NCI-H1092 (cell line): ENCODE data around the gene INSM1.
A peak's percentile ranks its signal among the peaks of the same experiment; 100 is the strongest.

Experiments
- DNase-seq: peaks from one replicate; lab custom pipeline; 2025; lab: John Stamatoyannopoulos, UW

INSM1 gene

DNA sequence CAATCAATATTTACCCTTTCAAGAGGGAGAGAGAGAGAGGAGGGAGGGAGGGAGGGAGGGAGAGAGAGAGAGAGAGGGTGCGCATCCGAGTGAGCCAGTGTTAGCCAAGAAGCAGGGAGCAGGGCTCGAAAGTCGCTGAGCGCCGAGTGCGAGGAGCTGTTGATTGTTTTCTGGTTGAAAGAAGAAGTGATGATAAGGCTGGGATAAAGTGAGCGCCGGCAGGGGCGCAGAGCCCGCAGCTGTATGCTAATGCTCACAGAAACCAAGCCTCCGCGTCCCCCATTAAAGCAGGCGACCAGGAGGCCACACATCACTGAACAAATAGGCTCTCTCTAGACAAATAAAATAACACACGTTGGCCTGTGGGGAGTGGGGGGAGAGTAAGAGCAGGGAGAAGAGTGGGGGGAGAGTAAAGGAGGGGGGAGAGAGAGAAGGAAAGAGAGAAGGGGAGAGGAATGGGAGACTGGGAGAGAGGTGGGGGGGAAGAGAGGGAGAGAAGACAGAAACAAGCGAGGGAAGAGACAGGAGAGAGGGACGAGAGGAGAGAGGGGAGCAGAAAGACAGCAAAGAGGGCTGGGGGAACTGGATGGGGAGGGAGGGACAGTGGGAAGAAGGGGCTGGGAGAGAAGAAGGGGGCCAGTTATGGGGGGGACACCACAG is 5.0 kb upstream of the INSM1 start:
- DNase-seq: peak; percentile 91

DNA sequence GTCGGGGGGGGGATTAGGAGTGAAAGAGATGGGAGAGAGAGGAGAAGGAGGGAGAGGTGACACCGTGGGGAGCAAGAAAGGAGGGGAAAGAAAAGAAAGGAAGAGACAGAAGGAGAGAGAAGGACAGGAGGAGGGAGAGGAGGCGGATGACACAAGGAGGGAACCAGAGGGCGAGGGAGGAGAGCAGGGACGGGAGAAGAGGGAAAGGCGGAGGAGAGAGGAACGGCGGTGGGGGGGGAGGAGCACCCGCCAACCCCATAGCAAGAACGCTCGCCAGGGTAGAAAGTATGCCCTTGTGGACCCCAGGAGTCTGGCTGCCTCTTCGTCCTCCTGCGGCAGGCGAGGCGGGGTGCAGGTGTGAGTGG is 4.5 kb upstream of the INSM1 start:
- DNase-seq: peak; percentile 69

DNA sequence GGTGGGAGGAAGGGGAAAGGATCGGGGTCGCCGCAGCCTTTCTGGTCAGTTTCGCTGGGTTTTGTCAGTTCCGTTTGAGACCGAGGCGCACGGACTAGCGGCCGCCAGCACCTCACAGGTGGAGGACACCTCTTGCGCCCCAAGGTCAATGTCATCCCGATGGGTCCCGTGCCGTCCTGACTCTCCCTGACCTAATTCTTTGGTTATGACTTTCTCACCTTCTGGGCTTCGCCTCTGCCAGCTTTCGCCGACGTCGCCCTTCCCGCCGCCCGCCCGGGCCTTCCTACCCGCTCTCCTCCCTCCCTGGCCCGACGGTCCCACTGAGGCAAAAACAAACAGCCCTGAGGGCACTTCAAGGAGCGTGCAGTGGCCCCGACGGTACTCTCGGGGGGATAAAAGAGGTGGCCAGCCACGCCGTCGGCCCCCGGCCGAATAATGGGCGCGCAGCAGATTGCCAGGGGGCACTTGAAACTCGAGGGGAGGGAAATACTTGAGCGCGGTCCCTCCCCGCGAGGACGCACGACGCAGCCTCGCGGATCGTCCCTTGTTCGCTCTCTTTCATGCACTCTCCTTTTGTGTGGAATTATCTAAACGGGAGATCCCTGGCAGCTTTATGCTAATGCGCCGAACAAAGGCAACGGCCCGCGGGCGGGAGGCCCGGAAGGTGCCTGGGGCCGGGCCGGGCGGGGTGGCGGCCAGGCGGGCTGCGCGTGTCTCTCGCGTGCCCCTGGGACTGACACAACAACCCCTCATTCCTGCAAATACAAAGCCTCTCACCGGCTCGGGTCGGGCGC is 3.9 kb upstream of the INSM1 start:
- DNase-seq: peak; percentile 90

DNA sequence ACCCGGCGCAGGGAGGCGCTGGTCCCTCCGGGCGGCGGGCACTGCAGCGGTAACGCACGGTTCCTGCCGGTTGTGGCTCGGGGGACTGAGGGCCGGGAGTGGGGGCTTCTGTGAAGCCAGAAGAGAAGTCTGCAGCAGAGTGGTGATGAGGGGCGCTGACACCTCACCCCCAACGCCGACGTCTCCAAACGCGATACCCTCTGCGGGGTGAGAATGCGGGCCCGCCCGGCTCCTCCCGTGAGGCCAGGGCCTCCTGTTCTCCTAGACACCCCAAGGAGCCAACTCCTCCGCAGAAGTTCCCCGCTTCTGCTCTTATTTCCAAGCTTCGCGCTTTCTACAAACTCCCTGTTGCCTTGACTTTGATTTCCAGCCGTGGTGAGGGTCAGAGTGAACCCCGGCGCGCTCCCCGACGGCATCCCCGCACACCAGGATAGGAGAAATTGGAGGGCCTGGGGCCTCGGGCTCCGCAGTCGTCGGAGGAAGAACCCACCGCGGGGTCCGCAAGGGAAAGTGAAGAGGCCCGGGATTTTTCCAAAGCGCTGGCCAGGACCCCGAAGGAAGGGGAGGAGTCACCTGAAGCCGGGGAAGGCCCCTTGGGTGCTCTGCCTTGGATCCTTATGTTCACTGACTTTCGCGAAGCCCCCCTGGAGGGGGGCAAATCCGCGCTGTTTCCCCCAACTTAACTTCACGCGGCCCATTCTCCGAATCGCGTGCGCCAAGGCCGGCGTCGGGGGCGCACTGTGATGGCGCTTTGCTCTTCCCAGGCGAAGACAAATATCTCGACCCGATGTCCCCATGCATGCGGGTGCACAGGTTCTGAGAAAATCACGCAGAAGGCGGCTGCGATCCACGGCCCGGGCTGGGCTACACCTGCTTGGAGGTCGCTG is 3.1 kb upstream of the INSM1 start:
- peak; percentile 49 for DNase-seq

DNA sequence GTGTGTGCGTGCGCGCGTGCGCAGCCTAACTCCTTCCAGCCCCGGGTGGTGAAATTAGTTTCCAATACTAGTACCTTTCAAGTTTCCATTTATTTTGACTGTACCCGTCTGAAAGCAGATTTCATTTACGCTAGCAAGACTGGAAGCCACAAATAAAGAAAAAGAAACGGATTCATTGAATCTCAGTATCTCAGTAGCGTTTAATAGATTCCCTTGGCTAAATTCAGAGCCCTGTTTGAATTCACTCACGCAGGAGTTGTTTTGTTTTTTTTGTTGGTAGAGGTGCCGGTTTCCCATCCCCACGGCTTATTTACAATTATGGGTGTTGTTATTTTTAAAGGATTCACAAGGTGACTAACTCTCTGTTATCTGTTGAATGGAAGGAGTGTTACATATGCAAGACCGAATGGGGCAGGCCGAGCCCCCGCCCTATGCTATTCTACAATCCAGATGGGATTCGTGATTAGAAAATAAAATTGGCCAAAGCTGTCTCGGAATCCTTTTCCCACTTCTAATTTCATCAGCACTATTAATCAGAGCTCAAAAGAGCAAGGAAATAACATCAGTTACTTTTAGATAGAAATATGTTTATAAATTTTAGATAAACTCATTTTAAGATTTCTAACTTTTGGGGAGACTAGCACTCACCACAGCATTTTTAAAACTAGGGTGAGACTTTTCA is 2.3 kb upstream of the INSM1 start:
- no peak for DNase-seq

DNA sequence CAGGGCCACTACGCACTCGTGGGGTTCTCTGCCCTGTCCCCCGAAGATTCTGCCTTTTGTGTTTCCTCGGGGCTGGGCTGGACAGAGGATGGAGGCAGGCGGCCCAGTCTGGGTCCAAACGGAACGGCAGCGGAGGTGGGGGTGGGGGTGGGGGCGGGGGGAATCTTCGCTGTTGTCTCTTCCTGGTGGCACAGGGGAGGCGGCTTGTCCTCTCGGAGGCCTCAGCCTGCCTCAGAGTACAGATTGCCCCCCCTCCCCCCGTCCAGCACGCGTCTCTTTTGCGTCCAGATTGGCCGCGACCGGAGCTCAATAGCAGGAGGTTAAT is 1.4 kb upstream of the INSM1 start:
- DNase-seq: peak; percentile 85

DNA sequence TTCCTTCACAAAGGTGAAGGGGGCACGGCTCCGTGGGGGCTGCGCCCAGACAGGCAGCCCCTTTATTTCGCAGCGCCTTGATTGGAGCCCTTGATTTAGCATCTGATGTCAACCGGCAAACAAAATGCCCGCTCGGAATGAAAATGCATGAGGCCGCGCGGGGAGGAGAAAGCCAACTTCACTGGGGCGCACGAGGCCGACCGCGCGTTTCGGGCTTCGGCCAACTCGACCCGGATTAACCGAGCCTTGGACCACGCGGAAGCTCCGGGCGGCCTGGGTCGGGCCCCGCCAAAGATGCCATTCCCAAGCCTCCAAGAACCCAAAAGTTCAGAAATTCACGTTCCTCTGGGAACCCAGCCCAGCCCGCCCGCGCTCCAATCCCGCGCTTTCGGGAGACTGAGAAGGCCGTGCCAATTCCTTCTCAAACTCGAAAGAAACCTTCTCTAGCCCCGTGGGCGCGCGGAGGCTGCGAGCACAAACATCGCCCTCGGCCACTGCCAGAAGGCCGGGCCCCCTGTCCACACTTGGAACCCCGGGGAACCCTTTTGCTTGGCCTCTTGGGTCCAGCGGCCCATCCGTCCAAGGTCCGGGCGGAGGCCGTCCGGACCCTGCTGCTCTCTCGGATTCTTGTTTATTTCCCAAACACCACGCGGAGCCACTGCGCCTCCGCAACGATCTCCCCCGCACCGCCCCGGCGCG is 879 bp upstream of the INSM1 start:
- peak; percentile 79 for DNase-seq

DNA sequence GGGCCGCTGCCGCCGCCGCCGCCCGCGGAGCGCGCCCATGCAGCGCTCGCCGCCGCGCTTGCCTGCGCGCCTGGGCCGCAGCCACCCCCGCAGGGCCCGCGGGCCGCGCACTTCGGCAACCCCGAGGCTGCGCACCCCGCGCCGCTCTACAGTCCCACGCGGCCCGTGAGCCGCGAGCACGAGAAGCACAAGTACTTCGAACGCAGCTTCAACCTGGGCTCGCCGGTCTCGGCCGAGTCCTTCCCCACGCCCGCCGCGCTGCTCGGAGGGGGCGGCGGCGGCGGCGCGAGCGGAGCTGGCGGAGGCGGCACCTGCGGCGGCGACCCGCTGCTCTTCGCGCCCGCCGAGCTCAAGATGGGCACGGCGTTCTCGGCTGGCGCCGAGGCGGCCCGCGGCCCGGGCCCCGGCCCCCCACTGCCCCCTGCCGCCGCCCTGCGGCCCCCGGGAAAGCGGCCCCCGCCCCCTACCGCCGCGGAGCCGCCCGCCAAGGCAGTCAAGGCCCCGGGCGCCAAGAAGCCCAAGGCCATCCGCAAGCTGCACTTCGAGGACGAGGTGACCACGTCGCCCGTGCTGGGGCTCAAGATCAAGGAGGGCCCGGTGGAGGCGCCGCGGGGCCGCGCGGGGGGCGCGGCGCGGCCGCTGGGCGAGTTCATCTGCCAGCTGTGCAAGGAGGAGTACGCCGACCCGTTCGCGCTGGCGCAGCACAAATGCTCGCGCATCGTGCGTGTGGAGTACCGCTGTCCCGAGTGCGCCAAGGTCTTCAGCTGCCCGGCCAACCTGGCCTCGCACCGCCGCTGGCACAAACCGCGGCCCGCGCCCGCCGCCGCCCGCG is 730 bp downstream of the INSM1 start:
- DNase-seq: no peak

DNA sequence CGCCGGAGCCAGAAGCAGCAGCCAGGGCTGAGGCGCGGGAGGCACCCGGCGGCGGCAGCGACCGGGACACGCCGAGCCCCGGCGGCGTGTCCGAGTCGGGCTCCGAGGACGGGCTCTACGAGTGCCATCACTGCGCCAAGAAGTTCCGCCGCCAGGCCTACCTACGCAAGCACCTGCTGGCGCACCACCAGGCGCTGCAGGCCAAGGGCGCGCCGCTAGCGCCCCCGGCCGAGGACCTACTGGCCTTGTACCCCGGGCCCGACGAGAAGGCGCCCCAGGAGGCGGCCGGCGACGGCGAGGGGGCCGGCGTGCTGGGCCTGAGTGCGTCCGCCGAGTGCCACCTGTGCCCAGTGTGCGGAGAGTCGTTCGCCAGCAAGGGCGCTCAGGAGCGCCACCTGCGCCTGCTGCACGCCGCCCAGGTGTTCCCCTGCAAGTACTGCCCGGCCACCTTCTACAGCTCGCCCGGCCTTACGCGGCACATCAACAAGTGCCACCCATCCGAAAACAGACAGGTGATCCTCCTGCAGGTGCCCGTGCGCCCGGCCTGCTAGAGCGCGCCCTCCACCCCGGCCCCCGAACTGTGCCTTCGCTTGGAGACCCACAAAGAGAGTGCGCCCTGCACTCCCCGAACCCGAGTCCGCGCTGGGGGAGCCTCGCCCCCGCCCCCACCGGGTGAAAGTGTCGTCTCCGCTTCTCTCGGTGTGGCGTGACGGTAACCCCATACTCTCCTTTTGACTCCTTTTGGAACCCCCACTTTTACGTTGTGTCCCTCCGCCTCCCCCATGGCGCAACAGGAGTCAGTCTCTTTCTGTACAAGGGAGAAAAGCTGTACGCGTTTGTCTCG is 1.6 kb downstream of the INSM1 start:
- peak; percentile 36 for DNase-seq

DNA sequence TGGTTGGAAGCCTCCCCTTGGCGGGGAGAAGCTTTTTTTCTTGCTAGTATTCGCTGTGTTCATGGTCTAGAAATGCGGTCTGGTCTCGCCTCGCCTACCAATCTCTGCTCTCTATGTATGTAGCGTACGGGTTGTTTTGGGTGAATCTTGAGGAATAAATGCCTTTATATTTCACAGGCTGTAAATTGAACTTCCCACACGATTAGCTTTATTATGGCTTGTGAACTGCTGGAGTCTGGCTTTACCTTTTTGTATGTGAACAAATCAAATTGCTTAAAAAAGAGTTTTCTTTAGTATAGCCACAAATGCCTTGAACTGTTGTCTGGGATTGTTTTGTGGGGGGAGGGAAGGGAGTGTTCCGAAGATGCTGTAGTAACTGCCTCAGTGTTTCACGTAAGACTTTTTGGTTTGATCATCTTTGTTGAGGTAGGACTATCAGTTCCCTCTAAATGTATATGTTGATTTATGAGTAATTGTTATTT is 2.2 kb downstream of the INSM1 start:
- DNase-seq: no peak

DNA sequence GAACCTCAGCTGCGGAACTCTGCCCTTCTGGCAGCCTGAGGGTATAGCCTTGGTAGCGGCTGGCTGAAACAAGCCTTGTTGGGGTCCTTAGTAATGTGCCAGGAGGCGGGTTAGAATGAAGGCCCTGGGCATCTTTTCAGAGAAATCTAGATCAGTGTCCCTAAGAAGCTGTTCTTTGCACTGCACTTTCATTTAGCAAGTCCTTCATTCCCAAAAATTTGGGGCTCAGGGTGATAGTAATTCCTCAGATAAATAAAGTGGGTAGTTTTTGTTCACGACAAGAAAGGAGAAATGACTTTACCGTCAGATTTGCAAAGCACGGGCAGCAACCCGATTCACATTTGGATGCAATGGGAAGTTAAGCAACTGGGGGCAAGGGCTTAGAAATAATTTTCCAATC is 3.2 kb downstream of the INSM1 start:
- peak; percentile 13 for DNase-seq

DNA sequence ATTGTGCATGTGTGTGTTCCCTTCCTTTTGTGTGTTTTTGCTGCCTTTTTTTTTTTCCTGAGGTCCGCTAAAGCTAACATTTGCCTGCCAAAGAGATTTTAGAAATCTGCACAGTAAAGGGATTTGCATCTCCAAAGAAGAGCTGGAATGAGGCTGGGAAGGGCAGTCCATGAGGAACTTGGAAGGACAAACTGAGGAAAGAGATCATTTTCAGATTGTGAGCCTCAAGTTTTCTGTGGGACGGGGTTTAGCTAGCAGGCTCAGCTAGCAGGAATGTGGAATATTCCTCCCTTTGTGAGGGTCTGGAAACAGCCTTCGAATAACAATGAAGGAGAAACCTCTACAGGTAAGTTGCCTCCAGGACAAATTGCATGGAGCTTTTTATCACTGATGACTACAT is 3.8 kb downstream of the INSM1 start:
- no peak for DNase-seq

DNA sequence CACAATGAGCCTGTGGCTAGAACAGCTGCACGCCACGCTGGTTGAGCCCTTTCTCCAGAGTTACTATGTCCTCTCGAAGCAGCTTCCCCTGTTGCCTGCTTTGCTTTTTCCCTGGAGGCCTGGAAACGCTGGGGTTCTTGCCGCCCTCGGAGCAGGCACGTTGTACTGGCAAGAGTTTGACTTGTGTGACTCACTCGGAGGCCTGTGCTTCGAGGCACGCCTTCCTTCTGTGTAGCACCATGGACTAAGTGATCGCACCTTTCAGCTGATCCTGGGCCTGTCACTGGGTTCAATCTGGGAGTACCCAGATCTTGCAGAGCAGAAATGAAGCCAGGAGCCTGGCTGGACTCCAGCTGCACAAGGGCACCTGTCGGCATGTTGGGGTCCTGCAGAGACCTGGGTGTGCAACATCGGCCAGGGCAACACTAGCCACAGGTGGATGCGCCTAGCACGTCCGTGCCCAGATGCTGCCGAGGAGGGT is 5.2 kb downstream of the INSM1 start:
- DNase-seq: peak; percentile 61

DNA sequence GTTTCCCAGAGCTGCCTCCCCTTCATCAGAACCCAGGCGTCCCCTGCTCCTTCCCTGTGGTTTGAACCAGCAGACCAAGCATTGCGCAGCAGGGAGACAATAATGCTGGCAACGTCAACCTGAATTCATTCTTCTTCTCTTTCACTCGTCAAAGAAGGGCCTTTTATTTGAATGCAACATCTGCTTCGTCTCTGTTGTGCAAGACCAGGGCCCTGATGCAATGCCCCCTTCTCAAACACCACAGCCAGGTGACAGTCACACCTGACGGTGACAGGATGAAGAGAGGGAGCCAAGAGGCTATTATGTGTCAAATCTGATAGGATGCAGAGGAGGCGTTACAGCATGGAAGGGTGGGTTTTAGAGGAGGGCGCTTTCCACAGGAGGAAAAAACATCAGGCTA is 8.0 kb downstream of the INSM1 start:
- no peak for DNase-seq

DNA sequence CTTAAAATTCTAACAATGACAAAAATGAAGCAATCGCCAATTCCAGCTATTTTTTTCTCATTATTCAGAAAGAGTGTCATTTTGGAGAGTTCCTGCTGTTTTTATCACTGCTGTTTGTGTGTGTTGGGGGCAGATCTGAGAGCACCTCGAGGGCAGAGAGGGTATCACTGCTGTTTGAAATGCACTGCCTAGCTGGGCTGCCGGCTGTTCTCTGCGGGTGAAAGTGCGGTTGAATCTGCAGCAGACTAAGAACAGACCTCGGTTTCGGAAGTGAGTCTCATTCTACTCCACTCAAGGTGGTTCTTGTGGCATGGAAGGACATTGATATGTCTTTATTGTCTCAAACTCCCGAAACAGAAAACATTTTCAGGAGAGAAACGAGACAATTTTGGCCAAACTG is 18.3 kb downstream of the INSM1 start:
- DNase-seq: no peak

DNA sequence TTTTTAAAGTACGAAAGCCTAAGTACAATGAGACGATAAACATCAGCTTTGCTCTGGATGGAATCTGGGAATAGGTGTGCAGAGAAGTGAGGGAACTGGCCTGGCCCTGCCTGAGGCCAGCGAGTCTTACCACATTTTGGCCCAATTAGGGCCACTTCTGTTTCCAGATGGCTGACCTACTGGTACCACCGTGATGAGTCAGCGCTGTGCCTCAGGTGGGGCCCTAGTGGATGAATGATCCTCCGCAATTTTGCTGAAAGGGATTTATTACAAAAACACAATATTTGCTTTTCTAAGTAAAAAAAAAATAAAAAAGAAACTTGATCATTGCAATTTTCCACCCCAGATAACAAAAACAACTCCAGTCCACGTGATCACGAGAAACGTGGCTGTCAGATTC is 22.5 kb downstream of the INSM1 start:
- DNase-seq: no peak

DNA sequence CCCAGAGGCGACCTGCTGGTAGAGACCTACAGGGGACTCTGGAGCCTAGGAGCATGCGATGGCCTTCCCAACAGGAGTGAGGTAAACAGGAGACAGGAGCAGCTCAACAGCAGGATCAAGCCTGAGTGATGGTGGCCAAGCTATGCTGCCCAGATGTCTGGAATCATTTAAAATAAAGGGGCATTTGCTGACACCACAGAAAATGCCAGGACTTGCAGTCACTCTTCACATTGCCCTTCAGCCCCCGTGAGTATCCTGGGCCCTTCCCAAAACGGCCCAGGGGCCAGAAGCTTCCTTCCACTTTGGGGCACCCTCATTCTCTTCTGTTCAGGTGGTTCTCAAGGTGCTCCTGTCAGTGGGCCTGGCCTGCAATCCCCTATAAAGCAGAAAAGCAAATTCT is 23.2 kb downstream of the INSM1 start:
- no peak for DNase-seq

DNA sequence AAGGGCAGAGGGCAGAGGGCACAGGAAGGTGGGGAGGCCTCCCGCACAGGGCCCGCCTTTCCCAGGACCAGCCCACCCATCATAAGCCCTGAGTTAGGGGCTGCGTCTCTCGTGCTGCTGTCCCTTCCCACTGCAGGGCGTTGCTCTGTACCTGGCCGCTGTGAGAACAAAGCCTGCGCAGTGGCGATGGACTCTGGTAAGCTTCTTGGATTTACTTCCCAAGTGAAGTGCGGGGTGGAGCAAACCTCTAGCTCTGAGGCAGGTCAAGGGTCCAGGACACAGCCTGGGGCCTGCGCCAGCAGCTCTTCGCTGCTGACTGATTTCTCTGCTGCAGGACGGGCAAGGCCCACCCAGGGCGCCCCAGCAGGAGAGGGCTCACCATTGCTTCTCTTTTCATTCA is 23.9 kb downstream of the INSM1 start:
- no peak for DNase-seq
